CD4-positive, alpha-beta T cell treated with Interleukin-12 subunit alpha and Interleukin-12 subunit beta, for 1 hour (primary cell): ENCODE measurements around the gene THRA.
A peak's percentile ranks its signal among the peaks of the same experiment; 100 is the strongest.

Source experiments
- DNase-seq: peaks from one replicate; pipeline ENCODE4 v3.0.0-alpha.2; 2020

The THRA gene

DNA sequence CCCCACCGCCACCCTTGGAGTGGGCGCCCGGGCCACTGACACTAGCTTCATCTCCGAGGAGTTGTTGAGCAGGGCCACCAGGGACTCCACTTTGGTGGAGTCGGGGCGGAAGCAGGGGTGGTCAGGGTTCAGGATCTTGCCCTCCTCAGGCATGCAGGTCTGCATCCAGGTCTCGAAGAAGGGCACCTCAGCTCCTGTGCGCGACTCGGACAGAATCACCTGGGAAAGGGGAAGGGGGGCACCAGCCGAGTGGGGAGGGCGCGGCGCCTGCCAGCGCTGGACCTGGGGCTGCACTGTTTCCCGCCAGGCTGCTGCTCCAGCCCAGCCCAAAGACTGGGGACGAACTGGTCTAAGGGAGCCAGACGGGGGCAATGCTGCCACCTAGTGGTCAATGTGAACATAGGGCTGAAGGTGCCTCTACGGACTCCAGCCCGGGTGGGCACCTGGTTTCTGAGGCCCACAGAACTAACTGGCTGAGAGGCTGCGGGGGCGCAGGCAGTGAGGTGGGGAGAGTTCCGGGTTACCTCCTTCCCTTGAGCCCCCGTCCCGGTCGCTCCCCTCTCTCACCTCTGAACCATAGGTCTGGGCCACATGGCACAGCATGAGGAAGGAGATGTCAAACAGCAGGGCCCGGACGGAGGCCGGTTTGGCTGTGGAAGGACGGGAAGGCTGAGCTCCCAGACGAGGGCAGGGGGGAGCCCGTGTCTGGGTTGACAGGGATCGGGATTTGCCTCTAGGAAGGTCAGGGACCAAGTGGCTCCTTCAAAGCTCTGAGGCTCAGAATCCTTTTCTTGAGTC is 35.8 kb upstream of the THRA start:
- peak; percentile 77 for DNase-seq

GRCh38 chr17:40027614-40028012 is 35.2 kb upstream of the THRA start:
- DNase-seq: no peak

GRCh38 chr17:40028595-40028994 is 34.2 kb upstream of the THRA start:
- no peak for DNase-seq

GRCh38 chr17:40031706-40032105 is 31.1 kb upstream of the THRA start:
- no peak for DNase-seq

DNA sequence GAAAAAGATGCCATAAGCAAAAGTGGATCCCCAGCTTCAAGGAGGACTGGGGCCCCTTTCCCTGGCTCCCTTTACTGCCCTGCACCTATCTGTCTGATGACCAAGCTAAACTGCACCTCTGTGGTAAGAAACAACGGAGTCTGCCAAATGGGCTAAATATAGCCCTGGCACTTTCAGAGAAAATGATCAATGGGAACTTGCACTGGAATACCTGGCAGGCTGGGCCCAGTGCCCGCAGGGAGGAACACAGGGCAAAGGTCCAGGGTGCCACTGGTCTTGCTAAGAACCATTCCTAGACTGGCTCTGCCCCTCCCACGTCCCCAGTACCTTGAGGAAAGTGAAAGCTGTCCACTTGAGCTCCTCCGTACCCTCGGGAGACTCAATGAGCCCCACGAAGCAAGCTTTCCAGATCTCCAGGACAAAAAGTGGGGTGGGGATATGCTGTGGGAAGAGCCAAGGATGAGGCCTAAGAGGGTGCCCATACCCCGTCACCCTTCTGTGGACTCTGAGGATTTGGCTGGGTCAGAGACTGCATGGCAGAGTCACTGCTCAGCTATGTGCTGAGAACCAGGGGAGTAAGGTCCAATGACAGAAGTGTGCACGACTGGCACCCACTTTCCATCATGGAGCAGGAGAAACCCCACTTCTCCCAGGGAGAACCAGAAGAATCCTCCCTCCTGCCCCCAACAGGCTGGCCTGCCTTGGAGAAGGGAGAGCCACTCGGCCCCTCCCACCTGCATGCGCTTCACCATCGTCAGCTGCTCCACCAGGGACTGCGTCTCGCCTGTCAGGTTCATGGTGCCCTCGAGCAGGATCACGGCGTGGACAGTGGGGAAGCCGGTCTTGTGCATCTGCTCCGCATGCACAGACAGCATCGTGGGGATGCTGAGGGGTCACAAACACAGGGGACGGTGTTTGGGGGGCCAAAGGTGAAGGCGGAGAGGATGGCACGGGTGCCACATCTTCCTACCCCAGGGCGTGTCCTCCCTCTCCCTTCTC is 30.1 kb upstream of the THRA start:
- DNase-seq: no peak

GRCh38 chr17:40033339-40033738 is 29.4 kb upstream of the THRA start:
- no peak for DNase-seq

GRCh38 chr17:40034426-40035161 is 28.2 kb upstream of the THRA start:
- DNase-seq: no peak

DNA sequence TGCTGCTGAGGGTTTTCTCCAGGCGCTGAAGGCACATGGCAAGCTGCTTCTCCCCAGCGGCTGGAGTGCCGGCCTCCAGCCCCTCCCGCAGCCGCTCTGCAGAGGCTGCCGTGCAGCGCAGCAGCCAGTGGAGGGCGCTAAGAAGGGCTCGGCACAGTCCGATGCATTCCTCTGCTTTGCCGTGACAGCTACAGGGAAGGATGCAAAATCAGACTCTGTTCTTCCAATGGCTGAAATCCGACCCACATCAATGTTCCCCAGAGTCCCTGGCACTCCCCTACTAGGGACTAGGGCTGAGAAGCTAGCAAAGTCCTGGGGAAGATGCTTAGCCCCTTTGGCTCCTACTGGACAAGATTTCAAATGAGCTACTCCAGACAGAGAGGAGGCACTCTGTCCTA is 27.6 kb upstream of the THRA start:
- DNase-seq: no peak

DNA sequence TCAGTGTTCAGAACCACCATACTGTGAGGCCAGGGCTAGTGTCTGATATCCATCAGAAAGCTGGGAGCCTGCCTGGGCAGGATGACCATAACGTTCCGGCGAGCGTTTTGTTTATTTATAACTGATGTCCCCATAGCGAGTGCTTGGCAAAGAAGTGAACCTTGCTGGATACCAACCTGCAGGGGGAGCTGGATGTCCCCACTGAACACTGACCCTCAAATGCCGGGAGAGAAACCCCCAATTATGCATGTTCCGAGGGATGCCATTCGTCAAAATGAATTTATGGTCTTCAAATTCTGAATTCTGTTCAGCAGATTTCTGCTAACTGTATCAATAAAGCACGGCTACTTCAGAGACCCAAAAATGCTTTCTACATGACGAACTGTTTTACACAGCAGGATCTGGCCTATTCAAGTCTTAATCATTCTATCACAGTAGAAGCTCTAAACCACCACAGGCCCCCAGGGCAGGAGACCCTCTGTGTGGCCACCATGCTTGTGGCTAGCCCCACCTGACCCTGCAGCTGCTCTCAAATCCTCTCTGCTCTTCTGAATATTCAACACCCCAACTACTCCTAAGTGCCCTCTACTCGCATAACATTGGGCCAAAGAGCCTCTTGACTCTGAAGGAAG is 23.8 kb upstream of the THRA start:
- peak; percentile 15 for DNase-seq

DNA sequence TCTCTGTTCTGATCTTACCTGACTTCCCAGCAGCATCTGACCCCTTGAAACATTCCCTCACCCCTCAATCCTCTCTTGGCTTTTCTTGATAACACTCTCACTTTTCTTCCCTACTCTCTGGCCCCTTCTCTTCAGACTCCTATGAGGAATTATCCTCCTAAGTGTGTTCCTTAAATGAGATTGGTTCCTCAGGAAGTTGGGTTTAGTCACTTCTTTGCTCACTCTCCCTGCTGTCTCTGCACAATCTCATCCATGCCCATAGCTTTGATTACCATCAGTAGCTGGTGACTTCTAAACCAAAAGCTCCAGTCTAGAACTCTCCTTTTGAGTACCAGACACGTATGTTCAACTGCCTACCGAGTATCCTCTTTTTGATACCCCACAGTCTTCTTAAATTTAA is 21.6 kb upstream of the THRA start:
- DNase-seq: no peak

GRCh38 chr17:40056379-40057015 is 6.3 kb upstream of the THRA start:
- no peak for DNase-seq

DNA sequence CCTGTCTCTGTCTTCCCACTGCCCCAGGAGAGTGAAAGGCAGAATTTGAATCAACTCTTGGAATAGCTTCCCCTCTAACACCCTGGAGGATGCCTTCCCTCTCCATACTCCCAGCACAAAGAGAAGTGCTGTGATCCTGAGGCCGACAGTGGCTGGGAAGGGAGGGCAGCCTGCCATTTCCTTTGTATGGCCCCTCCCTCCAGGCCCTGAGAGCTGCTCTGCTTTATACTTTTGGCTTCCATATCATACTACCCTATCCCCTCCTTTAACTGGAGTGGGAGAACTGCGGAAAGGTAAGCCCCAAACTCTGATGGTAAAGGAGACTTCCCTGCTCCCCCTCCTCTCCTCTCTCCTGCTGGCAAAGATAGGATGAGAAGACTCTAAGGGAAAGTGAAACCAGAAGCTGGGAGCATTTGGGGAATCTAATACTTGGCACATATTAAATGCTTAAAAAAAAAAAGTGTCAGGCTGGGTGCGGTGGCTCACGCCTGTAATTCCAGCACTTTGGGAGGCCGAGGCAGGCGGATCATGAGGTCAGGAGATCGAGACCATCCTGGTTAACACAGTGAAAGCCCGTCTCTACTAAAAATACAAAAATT is 4.5 kb upstream of the THRA start:
- DNase-seq: no peak

- no peak for DNase-seq
These were observed 3.9 kb upstream of the THRA start for GRCh38 chr17:40058865-40059264.

GRCh38 chr17:40059729-40060475 is 2.9 kb upstream of the THRA start:
- no peak for DNase-seq

DNA sequence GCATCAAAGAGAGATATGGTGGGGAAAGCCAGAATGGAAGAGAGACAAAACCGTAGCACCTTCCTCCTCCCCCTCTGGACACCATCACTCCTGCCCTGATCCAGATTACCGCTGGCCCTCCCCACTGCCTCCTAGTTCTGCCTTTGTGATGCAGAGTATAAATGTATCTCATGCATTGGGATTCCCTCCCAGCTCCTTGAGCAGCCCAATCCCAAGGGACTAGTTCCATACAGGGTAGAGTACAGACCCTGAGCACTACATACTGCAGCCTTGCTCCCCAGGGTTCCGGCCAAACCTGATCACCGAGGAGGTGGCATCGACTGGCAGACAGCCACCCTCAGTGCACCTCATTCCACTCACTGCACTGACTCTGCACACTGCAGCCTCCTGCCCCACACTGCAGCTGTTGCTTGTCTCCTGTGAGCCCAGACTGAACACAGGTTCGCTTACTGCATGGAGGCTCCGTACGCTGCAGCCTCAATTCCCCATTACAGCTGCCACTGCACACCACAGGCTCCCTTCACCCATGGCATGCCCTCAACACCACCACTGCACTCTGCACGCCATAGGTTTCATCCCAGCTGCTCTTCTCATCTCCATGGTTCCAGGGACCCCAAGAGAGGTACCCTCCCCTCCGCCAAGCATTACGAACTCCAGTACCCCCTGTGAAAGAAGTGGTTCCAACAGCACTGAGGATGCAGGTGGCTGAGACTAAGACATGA is 1.7 kb upstream of the THRA start:
- no peak for DNase-seq

DNA sequence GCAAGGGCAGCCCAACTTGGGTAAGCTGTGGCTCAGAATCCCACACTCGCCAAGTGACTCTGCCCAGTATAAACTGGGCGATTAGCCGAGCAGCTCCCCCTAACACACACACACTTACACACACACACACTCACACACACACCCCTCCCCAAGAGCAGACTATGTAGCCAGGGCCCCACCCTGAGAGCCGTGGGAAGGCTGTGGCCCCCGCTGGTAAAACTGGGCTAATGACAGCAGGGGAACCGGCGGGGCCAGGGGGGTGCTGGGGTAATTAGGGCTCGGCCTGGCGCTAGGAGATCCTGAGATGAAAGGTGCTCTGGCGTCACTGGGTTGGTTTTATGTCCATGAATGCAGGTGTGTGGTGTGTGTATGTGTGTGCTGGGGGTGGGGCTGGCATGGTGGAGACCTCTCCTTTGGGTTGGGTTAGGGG is 1.1 kb upstream of the THRA start:
- no peak for DNase-seq

GRCh38 chr17:40063187-40063771 is 514 bp downstream of the THRA start:
- no peak for DNase-seq

DNA sequence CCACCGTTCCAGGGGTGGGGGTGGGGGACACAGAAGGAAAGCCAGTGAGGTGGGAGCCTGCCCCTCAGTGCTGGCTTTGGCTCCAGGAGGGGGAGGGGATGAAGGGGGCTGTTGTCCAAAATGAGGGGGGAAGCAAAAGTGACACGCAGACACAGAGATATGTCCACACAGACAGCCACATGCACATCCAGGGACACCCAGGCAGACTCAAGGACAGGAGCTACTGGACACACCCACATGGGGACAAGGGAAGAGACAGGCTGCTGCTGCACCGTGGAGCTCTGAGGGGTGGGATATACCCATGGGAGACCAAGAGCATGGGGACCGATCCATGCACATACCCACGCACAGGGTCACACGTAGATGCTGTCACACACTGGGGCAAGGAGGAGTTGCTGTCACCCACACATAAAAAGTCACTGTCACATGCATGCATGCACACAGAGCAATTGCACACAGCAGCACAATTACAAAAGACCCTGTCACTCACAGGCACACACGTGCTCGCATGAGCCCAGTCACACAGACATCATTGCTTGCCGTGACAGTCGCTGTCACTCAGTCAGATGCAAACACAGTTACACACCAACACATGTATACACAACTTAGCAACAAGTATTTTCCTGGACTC is 1.3 kb downstream of the THRA start:
- DNase-seq: no peak
